Measurements from ENCODE around the gene LUZP4.

The LUZP4 gene

DNA sequence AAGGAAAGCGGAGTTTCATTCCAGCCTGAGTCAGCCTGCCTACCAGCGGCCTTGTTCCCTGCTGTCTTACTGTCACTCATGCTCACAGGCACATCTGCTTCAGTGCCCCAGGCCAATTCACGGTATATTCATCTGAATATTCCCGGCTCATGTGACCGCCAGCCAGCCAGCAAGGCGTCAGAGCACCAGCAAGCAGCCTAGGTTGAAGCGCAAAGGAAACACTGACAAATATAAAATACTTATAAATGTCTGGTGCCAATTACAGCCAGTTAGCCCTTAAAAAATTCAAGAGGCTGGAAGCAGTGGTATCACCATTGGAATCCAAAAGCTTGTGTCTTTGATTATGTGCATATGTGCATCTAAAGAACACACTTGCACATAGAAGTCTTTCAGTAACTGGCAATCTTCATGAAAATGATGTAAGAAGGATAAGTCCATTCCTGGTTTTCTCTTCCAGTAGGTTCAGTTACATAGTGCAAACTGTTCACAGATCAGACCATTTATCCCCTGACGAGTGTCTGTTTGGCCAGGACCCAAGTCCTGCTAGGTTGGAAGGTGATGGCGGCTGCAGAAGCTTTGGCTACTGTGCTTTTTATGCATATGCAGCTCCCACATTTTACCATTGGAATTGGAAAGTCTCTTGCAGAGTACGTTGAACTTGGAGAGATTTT, 61.3 kb downstream of the LUZP4 start:
- CTCF ChIA-PET: no interaction called here
- Mint-ChIP-seq H3K9me3 (no peaks in the 10 kb centered on the region), H3K4me1 (no peaks in the 10 kb centered on the region), H3K4me3 (no peak overlapping the region), H3K27me3 (no peaks in the 10 kb centered on the region), H3K36me3 (no peaks in the 10 kb centered on the region), H3K27ac (no peak overlapping the region)
- no peak for DNase-seq

GRCh38 chrX:115356369-115356768, 66.9 kb downstream of the LUZP4 start:
- DNase-seq: no peak
- H3K4me1 Mint-ChIP-seq: no peaks in the 10 kb centered on the region
- no peak overlapping the region for H3K4me3 Mint-ChIP-seq
- H3K36me3 Mint-ChIP-seq: no peaks in the 10 kb centered on the region
- H3K9me3 Mint-ChIP-seq: no peaks in the 10 kb centered on the region
- CTCF ChIA-PET: no interaction called here
- no peaks in the 10 kb centered on the region for H3K27me3 Mint-ChIP-seq
- H3K27ac Mint-ChIP-seq: no peak overlapping the region
